NCI-H146 treated with DMSO at 0.1 percent for 48 hours (cell line): Measurements from ENCODE around the gene CRYZL1.

ENCODE experiments used
- DNase-seq: peaks from one replicate; lab custom pipeline; 2025; ENCODE audit not compliant: unreplicated experiment; lab: John Stamatoyannopoulos, UW

The CRYZL1 gene

GRCh38 chr21:33566514-33566913 is 75.0 kb downstream of the CRYZL1 start:
- DNase-seq, result no peak

GRCh38 chr21:33562389-33562788 is 79.2 kb downstream of the CRYZL1 start:
- no peak for DNase-seq

- DNase-seq, result no peak
Observed at GRCh38 chr21:33561373-33561772, 80.2 kb downstream of the CRYZL1 start.

GRCh38 chr21:33560965-33561364 is 80.6 kb downstream of the CRYZL1 start:
- DNase-seq, result no peak

- no peak for DNase-seq
Observed at GRCh38 chr21:33559813-33560212, 81.7 kb downstream of the CRYZL1 start.

- DNase-seq, result no peak
Observed at GRCh38 chr21:33558777-33559421, 82.6 kb downstream of the CRYZL1 start.

- DNase-seq, result no peak
Observed at GRCh38 chr21:33557447-33557846, 84.1 kb downstream of the CRYZL1 start.

- DNase-seq, result no peak
Observed at GRCh38 chr21:33554982-33555344, 86.6 kb downstream of the CRYZL1 start.

GRCh38 chr21:33554236-33554981 is 87.1 kb downstream of the CRYZL1 start:
- DNase-seq, result no peak

- no peak for DNase-seq
Observed at GRCh38 chr21:33552999-33553598, 88.4 kb downstream of the CRYZL1 start.

GRCh38 chr21:33552093-33552998 is 89.2 kb downstream of the CRYZL1 start:
- DNase-seq, result no peak

- DNase-seq, result no peak
Observed at GRCh38 chr21:33551664-33552063, 89.9 kb downstream of the CRYZL1 start.

GRCh38 chr21:33550772-33551660 is 90.5 kb downstream of the CRYZL1 start:
- no peak for DNase-seq

- no peak for DNase-seq
Observed at GRCh38 chr21:33549848-33550771, 91.4 kb downstream of the CRYZL1 start.

GRCh38 chr21:33546086-33546485 is 95.5 kb downstream of the CRYZL1 start:
- no peak for DNase-seq

- no peak for DNase-seq
Observed at GRCh38 chr21:33544451-33545195, 96.9 kb downstream of the CRYZL1 start.

- DNase-seq, result no peak
Observed at GRCh38 chr21:33543505-33544129, 97.9 kb downstream of the CRYZL1 start.
